ENCODE data around the gene CCNL1.
"Not testable (repeated sequence)": the region's sequence is repeated elsewhere in the genome, so short reads cannot be mapped to it uniquely, and the experiment has no call there.

Gene CCNL1

DNA sequence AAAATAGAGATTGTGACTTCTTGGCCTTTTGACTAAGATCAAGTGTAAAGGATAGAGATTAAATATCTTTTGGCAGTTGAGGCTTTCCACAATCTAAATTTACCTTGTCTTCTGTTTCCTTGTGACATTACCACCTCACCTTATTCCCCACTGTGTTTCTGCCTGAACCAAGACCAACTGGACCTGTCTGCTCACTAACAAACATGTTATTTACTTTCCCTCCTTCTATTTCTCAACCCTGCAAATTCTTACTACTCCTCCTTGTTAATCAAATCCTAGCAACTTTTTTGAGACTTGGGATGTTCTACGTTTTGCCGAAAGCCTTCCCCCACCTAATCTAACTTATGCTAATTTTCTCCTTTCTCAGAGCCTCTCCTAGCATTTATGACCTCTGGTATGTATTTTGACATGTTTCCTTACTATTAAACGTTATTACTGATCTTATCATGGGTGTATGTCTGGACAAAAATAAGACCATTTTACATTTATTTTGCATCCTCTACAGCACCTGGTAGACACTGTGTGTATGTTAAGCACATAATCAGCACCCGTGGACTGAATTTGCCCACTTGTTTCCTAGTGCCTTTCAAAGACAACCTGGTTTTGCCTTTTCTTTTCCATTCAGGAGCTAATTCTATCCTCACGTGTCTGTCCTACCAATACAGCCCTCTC lies 7.6 kb upstream of the CCNL1 start:
- no peak for DNase-seq

DNA sequence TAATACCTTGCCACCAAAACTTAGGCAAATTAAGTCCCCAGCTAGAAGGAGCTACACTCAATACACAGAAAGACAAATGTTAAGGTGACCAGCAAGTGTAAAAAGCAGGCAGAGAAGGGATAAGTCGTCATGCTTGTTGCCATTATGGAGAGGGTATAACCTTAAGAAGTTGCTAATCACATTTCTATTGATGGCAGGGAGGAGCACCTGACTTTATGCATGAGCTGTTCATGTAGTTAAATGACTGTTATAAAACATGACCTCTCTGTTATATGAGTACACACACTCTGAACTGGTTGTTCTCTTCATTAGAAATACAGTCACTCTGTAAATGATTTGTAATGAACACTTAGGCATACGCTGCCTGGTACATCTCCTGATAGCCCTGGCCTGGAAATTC lies 6.6 kb upstream of the CCNL1 start:
- no peak for DNase-seq

DNA sequence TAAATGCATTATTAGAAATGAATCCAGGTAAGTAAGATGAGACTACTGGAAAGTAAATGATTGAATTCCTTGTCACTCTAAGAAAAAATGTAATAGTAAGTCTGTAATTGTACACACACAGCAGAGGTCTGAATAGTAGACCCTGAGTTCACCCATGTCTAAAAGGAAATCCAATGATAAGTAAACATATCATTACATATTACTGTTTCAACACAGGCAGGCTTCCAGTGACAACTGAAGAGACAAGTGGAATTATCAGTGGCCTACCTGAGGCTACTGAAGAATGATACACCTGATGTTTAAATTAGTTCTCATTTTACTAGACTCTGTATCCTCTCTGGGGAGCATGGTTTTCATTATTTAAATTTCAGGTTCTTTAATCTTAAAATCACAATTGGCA lies 6.2 kb upstream of the CCNL1 start:
- DNase-seq, result no peak

DNA sequence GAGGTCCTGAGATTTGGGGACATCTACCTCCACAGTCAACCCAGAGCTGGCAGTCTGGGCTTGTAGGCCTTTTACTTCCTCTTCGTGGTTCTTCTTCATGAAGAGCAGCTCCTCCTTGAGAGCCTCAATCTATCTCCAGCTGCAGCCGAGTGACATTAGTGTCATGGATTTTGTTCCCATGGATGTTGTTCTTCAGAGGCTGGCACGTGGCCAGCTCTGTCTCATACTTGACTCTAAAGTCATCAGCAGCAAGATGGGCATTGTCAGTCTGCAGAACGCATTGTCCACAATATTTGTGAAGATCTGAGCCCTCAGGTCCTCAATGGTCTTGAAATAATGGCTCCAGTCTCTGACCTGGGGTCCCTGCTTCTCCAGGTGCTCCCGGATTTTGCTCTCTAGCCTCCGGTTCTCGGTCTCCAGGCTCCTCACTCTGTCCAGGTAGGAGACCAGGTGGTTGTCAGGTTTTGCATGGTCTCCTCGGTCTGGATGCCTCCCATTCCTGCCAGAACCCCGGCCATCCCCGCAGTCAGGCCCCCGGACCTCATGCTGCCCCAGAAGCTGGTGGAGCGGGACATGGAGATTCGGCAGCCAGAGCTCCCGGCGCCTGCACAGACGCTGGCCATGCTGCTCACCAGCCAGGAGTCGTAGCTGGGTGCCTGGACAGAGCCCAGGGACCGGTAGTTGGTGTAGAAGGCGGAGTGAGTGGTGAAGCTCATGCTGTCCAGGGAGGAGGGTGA lies 3.4 kb upstream of the CCNL1 start:
- DNase-seq, result no peak

DNA sequence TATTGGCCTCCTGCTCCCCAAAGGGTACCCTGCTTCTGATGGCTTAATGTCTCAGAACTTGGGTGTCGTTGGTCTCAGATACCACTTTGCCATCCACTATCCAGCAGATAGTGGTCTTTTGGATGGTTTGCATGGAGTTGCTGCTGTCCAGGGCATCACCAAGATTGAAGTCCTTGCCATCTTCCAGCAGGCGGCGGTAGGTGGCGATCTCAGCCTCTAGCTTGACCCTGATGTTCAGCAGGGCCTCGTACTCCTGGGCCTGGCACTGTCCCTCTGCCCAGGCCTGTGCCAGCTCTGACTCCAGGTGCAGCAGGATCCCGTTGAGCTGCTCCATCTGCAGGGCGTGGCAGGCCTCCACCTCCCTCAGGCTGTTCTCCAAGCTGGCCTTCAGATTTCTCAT lies 2.7 kb upstream of the CCNL1 start:
- not testable (repeated sequence) for DNase-seq

DNA sequence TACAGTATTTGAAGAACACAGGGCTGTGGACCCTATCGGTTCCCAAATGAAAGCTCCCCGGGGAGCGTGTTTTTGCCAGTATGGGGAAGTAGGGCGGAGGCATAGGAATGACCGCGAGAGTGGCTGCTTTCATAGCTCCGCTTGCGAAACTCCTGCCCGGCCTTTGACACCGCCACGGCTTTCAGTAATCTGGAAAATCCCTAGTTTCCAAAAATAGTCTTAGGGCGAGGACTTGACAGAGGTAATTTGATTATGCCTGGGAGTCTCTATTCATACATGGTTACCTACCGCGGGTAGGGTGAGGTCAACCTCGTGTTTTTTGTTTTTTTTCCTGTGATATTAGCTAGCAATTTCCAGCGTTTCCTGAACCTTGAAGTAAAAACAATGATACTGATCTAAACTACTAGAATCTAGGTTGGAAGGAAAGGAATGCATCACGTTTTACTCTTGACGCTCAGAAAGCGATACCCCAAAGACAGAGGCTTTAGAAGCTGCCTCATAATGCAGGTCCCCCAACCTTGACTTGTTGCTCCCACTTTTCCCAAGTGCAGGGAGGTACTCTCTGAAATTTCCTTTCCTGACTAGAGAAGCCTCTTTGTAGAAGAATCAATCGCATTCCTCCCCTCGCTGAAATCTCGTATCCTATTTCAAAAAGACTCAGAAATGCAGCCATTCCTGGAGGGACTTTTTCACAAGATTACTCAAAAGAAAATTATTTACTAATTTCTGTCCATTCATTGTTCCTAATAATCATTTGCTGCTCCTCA lies 894 bp upstream of the CCNL1 start:
- peak; percentile 49 for DNase-seq

GRCh38 chr3:157159037-157159761 lies 748 bp downstream of the CCNL1 start:
- peak; percentile 77 for DNase-seq

DNA sequence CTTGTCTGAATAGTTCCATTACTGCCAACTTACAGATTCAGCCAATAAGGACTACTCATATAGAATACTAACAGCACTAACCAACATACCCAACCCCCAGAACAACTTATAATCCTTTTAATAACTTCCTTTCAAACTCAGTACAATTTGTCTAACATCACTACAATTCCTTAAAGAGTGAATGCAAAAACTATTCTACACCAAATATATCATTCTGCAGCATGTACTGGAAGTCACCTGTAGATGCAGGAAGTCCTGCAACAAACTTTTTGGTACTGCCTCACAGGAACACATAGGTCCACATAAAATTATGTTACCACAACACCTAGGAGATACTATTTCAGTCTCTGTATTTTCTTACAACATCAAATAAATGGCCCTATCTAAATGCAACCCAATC lies 2.1 kb downstream of the CCNL1 start:
- no peak for DNase-seq

GRCh38 chr3:157156837-157157635 lies 2.9 kb downstream of the CCNL1 start:
- DNase-seq, result no peak

DNA sequence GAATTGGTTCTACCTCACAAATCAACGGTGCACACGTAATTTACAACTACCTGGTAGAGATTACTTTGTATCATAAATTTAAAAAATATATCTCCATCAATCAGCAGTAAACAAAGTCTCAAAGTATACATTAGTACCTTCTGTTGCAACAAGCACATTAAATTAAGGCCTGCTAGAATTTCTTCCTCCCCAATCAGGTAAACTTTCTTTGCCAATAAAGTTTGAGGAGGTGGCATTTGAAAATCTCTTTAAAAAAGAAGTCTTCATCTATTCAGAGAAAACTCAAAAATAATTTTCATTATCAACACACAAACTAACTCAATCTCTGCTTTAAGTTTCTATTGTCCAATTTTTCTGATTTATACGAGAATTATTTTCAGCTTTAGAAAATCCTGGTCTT lies 4.4 kb downstream of the CCNL1 start:
- no peak for DNase-seq

DNA sequence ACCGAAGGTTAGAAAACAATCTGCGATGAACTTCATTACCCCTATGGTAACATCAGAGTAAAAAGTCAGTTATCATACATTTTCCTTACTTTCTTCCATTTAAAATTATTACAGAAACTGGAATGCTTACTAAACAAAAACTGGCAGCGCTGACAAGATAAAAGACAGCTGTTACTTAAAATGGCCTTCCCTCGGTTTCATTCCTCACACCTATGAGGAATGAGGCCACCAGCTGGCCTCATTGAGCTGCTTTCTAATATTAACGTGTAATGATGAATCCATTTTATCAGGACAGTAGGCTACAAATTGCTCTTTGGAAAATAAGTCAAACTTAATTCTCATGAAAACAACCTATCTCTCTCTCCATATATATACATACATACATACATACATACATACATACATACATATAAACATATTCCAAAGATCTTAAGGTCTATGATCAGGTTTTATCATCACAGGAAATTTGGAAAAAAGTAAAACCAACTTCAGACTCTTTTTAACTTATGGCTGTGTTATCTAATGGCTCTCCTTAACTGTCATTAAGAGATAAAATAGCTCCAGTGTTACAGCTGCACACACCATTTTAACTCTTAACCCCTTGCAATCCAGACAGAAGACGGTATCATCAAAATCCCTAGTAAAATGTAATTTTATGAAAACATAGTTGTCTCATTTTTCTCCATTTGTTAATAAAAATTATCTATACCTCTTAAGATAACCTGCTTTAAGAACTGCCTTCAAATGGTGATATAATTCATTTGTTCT lies 5.2 kb downstream of the CCNL1 start:
- DNase-seq, result no peak

DNA sequence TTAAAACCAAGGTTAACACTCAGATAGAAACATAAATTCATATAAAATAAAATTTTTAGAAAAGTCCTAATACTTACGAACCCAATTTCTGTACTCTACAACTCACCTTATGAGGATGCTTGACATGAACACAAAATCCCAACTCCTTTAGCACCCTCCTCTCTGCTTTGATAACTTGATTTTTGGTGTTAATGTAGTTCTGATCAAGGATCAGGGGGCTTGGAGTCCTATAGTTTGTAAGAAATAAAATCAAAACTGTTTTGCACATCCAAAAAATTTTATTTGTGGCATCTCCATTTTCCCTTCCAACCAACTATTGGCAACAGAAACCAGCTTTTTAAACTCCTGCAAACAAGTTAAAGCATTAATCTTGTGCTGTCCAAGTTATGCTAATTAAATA lies 7.0 kb downstream of the CCNL1 start:
- no peak for DNase-seq

DNA sequence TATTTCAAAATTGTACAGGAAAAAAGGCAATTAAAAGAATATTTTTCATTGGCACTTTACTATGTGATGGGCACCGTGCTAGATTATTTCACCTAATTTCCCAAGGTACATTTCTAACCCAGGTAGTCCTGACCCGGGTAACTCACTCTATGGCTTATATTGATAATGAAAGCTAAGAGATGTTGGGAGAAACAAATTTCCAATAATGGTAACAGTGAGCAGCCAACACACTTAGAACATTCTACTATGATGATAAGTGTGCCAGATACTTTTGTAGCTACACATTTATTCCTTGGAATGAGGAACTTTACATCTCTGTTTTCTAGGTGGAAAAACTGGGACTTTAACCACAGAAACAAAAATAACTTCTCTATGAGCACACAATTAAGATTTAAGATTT lies 7.5 kb downstream of the CCNL1 start:
- DNase-seq, result no peak

DNA sequence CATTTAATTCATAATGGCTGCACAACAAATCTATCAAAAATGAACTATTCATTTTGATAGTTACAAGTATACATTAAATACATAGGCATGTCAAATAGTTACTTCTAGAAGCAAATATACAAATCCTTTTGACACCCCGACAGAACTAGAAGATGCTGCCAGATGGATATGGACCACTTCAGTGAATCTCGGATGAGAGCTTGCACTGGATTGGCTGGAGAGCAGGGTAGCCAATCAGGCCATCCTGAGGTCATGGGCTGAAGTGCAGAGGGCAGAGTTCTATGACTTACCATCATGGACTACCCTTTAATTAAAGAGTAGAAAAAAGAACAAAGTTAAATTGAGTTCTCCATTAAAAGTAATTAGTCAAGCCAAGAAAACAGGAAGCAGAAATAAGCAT lies 8.3 kb downstream of the CCNL1 start:
- DNase-seq, result no peak

DNA sequence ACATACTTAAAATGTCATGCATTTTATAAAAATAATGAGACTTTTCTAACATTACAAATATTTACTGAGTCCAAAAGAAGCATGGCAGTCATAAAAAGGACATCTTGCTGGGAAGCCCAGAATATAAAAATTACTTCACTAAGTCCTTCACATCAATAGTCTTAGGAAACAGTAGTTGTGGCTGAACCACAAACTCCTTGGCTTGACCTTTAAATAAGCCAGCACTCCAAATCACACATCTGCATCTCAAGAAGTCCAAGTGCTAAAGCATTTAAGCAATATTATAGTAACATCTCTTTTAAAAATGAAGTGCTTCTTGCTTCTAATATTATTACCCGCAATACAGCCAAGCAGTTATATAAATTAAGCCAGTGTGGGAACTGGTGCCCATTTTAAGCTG lies 8.8 kb downstream of the CCNL1 start:
- no peak for DNase-seq

GRCh38 chr3:157149136-157149696 lies 10.7 kb downstream of the CCNL1 start:
- no peak for DNase-seq

- no peak for DNase-seq
Measured at GRCh38 chr3:157148196-157148889, 11.6 kb downstream of the CCNL1 start.

DNA sequence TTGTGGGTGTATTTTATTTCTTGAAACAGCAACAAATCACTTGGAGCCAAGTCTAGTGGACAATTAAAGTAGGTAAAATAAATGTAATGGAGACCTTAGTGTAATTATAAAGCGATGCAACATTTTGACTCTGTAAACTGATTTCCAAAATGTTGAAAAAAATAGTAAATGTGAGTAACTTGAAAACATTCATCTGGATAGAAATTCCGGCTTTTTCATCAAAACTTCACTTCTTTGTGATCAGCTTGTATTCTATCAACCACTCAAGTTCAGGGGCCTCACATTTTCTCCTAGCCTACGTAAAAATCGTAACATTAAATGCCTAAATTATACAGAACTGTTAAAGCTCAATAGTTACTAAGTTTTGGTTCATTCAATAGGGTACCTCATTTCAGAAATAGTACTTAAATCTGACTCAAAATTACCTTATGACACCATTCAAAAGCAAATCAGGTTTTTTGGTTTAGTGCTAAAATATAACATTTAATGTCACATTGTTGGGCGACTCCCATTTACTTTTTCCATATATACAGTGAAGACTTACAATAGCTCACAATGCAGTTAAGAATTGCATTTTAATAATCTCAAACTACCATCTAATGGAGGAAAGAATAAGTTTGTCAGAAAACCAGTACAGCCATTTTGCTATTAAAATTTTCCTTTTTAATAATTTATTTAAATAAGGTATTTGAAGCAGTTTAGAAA lies 12.7 kb downstream of the CCNL1 start:
- no peak for DNase-seq

DNA sequence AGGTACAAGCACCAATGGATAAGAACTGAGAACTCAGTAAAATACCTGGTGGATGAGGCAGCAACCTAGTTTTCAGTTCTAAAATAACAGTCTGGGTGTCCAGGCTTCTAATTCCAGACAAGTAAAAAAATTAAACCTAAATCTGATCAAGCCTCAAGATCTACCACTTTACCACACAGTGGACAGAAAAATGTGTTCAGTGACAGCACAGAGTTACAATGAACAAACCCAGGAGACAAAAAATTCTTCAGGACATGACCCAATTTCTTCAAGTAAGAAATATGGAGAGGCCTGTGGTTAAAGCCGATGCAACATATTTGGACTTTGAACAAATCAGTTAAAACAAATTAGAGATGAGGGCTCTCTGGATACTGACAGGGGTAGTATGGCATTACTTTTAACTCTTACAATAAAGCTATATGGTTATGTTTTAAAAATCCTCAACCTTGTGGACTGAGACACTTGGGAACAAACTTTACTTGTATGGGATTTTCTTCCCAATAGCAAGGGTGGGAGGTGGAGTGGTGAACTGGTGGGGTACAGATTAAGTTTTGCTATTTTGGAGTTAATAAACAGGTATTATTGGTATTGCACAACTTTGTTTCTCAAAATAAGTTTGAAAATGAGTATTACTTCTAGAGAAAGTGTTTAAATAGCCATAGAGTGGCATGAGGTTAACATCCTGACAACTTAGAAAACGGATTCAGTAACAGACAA lies 14.2 kb downstream of the CCNL1 start:
- no peak for DNase-seq
